SK-N-SH treated with all-trans-retinoic acid at 6 μM for 48 hours (cell line): ENCODE measurements around the gene POU5F2.

Experiments
- BACH2 ChIP-seq: fragments of 250-450 bp; sonication (Bioruptor Pico); IDR thresholded peaks from 2 replicates; pipeline ENCODE4 v1.9.0; 2021; ENCODE audit warnings: mild to moderate bottlenecking, borderline replicate concordance
- SNAI2 ChIP-seq: fragments of 250-450 bp; sonication (Bioruptor Pico); IDR thresholded peaks from 2 replicates; pipeline ENCODE4 v1.5.0; 2020; ENCODE audit warnings: mild to moderate bottlenecking, moderate library complexity
- ZC3H10 ChIP-seq: fragments of 250-450 bp; sonication (Bioruptor Pico); IDR thresholded peaks from 2 replicates; pipeline ENCODE4 v1.5.1; 2021; ENCODE audit warnings: mild to moderate bottlenecking, moderate library complexity
- ZNF70 ChIP-seq: fragments of 450-650 bp; formaldehyde crosslinking; IDR thresholded peaks from 2 replicates; pipeline ENCODE4 v1.5.0; 2020; ENCODE audit warnings: mild to moderate bottlenecking, moderate library complexity
- TF ChIP-seq, protein P1 (sequence below): fragments of 250-450 bp; sonication (Bioruptor Pico); IDR thresholded peaks from 2 replicates; pipeline ENCODE4 v1.5.1; 2021; ENCODE audit warnings: mild to moderate bottlenecking, moderate library complexity
- TF ChIP-seq, protein P2 (sequence below): fragments of 250-450 bp; sonication (Bioruptor Pico); IDR thresholded peaks from 2 replicates; pipeline ENCODE4 v1.8.0; 2020; ENCODE audit warnings: mild to moderate bottlenecking, moderate library complexity, borderline replicate concordance
- TF ChIP-seq, protein P3 (sequence below): fragments of 250-450 bp; sonication (Bioruptor Pico); IDR thresholded peaks from 2 replicates; pipeline ENCODE4 v1.5.1; 2020; ENCODE audit warnings: low read depth, mild to moderate bottlenecking, moderate library complexity

DNA sequence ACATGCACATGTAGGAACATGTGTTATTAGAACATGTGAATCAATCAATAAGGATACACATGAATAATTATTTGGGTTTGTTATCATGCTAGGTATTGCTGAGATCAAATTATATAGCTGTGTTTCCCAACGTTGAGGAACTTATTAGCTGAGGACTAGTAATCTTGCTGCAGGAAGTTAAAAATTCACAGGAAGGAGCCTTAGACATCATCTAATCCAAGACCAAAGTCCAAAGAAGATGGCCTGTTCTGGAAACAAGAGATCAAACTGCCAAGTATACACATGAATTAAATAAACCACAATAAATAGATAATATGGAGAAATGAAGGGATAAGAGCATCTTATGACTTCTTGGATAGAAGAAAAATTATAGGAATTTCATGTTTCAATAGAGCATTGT lies 19.9 kb downstream of the POU5F2 start:
- TF ChIP-seq, protein P1, sequence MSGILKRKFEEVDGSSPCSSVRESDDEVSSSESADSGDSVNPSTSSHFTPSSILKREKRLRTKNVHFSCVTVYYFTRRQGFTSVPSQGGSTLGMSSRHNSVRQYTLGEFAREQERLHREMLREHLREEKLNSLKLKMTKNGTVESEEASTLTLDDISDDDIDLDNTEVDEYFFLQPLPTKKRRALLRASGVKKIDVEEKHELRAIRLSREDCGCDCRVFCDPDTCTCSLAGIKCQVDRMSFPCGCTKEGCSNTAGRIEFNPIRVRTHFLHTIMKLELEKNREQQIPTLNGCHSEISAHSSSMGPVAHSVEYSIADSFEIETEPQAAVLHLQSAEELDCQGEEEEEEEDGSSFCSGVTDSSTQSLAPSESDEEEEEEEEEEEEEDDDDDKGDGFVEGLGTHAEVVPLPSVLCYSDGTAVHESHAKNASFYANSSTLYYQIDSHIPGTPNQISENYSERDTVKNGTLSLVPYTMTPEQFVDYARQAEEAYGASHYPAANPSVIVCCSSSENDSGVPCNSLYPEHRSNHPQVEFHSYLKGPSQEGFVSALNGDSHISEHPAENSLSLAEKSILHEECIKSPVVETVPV = no peak
- TF ChIP-seq, protein P2, sequence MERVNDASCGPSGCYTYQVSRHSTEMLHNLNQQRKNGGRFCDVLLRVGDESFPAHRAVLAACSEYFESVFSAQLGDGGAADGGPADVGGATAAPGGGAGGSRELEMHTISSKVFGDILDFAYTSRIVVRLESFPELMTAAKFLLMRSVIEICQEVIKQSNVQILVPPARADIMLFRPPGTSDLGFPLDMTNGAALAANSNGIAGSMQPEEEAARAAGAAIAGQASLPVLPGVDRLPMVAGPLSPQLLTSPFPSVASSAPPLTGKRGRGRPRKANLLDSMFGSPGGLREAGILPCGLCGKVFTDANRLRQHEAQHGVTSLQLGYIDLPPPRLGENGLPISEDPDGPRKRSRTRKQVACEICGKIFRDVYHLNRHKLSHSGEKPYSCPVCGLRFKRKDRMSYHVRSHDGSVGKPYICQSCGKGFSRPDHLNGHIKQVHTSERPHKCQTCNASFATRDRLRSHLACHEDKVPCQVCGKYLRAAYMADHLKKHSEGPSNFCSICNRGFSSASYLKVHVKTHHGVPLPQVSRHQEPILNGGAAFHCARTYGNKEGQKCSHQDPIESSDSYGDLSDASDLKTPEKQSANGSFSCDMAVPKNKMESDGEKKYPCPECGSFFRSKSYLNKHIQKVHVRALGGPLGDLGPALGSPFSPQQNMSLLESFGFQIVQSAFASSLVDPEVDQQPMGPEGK (CRISPR knock-in tag) = no peak
- TF ChIP-seq ZC3H10 (CRISPR knock-in tag) (no peak), ZNF70 (no peak), BACH2 (CRISPR knock-in tag) (no peak), SNAI2 (CRISPR knock-in tag) (no peak)
- TF ChIP-seq, protein P3, sequence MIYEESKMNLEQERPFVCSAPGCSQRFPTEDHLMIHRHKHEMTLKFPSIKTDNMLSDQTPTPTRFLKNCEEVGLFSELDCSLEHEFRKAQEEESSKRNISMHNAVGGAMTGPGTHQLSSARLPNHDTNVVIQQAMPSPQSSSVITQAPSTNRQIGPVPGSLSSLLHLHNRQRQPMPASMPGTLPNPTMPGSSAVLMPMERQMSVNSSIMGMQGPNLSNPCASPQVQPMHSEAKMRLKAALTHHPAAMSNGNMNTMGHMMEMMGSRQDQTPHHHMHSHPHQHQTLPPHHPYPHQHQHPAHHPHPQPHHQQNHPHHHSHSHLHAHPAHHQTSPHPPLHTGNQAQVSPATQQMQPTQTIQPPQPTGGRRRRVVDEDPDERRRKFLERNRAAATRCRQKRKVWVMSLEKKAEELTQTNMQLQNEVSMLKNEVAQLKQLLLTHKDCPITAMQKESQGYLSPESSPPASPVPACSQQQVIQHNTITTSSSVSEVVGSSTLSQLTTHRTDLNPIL (CRISPR knock-in tag) = no peak
